ENCODE results near the gene REXO5. TPM values are rescaled to one million over a fixed set of nuclear protein-coding genes. Genes with fewer than 3 reads are reported as not detected.

The REXO5 gene
- total and polyA plus RNA-seq, 9 of the 15 experiments (the other 6 are each of a cell fraction or from before 2014, with no cell fraction given) = 10.5 to 45.1 (median 25.4) TPM

DNA sequence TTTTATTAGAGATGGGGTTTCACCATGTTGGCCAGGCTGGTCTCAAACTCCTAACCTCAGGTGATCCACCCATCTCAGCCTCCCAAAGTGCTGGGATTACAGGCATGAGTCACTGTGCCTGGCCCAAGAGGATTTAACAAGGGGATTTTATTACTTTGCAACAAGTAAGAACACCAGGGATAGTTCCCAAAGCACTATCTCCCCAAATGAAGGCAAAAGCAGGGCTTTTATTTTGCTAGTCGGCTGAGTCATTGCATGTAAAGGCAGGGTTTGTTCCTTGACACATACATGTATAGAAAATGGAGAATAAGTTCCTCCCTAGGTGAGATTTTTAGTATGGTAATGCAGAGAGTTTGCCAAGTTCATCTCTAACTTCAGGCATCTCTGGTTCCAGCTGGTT lies 24.0 kb downstream of the REXO5 start:
- WGBS (ENCODE audit: insufficient coverage, low coverage, missing lambda C conversion rate) = 77% methylated on average over 1 of the region's 1 CpG
- ChIA-PET CTCF (ENCODE audit: low intra/inter-chr PET ratio) (no interaction called here), POLR2A (interaction anchor here (0.7 kb wide), 1 partner anchor 13 kb away, joined by 3 read pairs; no protein-coding TSS in a partner anchor)
- Histone ChIP-seq H3K4me1 (replicated peaks in 1 of 2; ENCODE audit: control insufficient read depth in 2 of 2, insufficient read depth in 2 of 2, low read length in 2 of 2) (peaks cover 0 to 21% of the 10 kb centered on the region in 2 experiments; a peak in 3 of 5 replicates), H2AFZ (ENCODE audit: low read depth, low read length) (no peak overlapping the region), H3K4me2 (ENCODE audit: insufficient read depth, low read length) (no peak overlapping the region), H3K4me3 (no peak overlapping the region), H3K27ac (ENCODE audit: extremely low read depth, low read depth, low read length) (no peak overlapping the region), H3K79me2 (ENCODE audit: control insufficient read depth, insufficient read depth, low read length) (no peaks in the 10 kb centered on the region), H3K9me3 (replicated peaks; ENCODE audit: control insufficient read depth, insufficient read depth, low read depth, low read length) (0 out of 2 replicates have a peak, but pooled peaks cover 3% of the 10 kb centered on the region), H3K9me1 (ENCODE audit: control insufficient read depth, insufficient read depth, low read length) (no peaks in the 10 kb centered on the region), H4K20me1 (replicated peaks; ENCODE audit: control insufficient read depth, insufficient read depth, low read length) (no peaks in the 10 kb centered on the region), H3K27me3 (ENCODE audit: control insufficient read depth in 2 of 2, insufficient read depth in 2 of 2, low read length in 2 of 2) (no peaks in the 10 kb centered on the region), H3K36me3 (ENCODE audit: control insufficient read depth, insufficient read depth, low read length) (peaks cover 72% of the 10 kb centered on the region), H3K9ac (ENCODE audit: insufficient read depth in 1 of 2, low read depth in 2 of 2, low read length in 2 of 2) (no peak overlapping the region)
- DNase-seq (ENCODE audit: extremely low read depth in 1 of 4, low spot score in 3 of 4) (no peak), ATAC-seq (no peak), FAIRE-seq (no peak)
- no TSS peak for BruUV-seq (replicated peaks)
- TF ChIP-seq MYNN (IDR thresholded peaks at IDR 0.05) (peak; percentile 81; the same call in 1 of the 2 replicates), MYNN (CRISPR knock-in tag; IDR thresholded peaks at IDR 0.05) (no peak), TGIF2 (CRISPR knock-in tag; IDR thresholded peaks at IDR 0.05) (no peak)
- in situ Hi-C loops (cut with MboI) = no loop called here
- intact Hi-C loops (cut with micrococcal nuclease) = no loop called here

DNA sequence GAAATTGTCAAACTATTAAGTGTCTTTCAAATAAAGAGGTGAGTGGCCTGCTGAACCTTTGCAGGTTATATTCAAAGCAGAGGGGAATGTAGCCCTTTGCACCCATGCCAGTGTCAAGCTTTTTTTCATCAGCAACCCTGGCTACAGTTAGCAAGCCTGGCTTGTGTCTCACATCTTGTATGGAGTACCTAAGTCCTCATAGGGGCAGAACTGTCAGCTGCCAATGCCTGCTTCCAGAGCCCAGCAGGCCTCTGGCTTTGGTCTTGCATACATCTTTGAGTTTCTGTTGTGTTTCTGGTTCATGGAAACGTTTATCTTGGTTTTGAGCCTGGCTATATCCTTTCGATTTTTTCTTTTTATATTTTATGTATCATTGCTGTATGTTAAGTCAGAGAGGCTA lies 26.8 kb downstream of the REXO5 start:
- H3K4me1 ChIP-seq (replicated peaks in 1 of 2; ENCODE audit: control insufficient read depth in 2 of 2, insufficient read depth in 2 of 2, low read length in 2 of 2) = peaks cover 0 to 4% of the 10 kb centered on the region in 2 experiments; a peak in 1 of 5 replicates
- no peaks in the 10 kb centered on the region for H3K27me3 ChIP-seq (ENCODE audit: control insufficient read depth in 2 of 2, insufficient read depth in 2 of 2, low read length in 2 of 2)
- FAIRE-seq = no peak
- no peak overlapping the region for H3K9ac ChIP-seq (ENCODE audit: insufficient read depth in 1 of 2, low read depth in 2 of 2, low read length in 2 of 2)
- in situ Hi-C loops (cut with MboI) = no loop called here
- intact Hi-C loops (cut with micrococcal nuclease) = no loop called here
- no peak overlapping the region for H3K4me2 ChIP-seq (ENCODE audit: insufficient read depth, low read length)
- ATAC-seq = no peak
- TF ChIP-seq KLF10 (CRISPR knock-in tag; IDR thresholded peaks at IDR 0.05) (no peak), RAD51 (IDR thresholded peaks at IDR 0.05; ENCODE audit: borderline replicate concordance, low read depth) (no peak), SMARCA4 (IDR thresholded peaks at IDR 0.05) (no peak), POLR2AphosphoS5 (IDR thresholded peaks at IDR 0.05; ENCODE audit: control insufficient read depth, insufficient read depth, low read depth, low read length) (no peak), POLR3A (IDR thresholded peaks at IDR 0.05; ENCODE audit: borderline replicate concordance, extremely low read depth, insufficient read depth, insufficient read length) (no peak), PHF8 (IDR thresholded peaks at IDR 0.05; ENCODE audit: borderline replicate concordance, low read length) (no peak)
- TF ChIP-seq, protein P1, sequence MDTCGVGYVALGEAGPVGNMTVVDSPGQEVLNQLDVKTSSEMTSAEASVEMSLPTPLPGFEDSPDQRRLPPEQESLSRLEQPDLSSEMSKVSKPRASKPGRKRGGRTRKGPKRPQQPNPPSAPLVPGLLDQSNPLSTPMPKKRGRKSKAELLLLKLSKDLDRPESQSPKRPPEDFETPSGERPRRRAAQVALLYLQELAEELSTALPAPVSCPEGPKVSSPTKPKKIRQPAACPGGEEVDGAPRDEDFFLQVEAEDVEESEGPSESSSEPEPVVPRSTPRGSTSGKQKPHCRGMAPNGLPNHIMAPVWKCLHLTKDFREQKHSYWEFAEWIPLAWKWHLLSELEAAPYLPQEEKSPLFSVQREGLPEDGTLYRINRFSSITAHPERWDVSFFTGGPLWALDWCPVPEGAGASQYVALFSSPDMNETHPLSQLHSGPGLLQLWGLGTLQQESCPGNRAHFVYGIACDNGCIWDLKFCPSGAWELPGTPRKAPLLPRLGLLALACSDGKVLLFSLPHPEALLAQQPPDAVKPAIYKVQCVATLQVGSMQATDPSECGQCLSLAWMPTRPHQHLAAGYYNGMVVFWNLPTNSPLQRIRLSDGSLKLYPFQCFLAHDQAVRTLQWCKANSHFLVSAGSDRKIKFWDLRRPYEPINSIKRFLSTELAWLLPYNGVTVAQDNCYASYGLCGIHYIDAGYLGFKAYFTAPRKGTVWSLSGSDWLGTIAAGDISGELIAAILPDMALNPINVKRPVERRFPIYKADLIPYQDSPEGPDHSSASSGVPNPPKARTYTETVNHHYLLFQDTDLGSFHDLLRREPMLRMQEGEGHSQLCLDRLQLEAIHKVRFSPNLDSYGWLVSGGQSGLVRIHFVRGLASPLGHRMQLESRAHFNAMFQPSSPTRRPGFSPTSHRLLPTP (IDR thresholded peaks at IDR 0.05; ENCODE audit: borderline replicate concordance, extremely low read depth, insufficient read length) = no peak
- TF ChIP-seq, protein P2, sequence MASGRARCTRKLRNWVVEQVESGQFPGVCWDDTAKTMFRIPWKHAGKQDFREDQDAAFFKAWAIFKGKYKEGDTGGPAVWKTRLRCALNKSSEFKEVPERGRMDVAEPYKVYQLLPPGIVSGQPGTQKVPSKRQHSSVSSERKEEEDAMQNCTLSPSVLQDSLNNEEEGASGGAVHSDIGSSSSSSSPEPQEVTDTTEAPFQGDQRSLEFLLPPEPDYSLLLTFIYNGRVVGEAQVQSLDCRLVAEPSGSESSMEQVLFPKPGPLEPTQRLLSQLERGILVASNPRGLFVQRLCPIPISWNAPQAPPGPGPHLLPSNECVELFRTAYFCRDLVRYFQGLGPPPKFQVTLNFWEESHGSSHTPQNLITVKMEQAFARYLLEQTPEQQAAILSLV (tag; IDR thresholded peaks at IDR 0.05) = no peak
- H4K20me1 ChIP-seq (replicated peaks; ENCODE audit: control insufficient read depth, insufficient read depth, low read length) = no peaks in the 10 kb centered on the region
- BruUV-seq (replicated peaks) = no TSS peak
- no peak for DNase-seq (ENCODE audit: extremely low read depth in 1 of 4, low spot score in 3 of 4)
- ChIA-PET POLR2A (no interaction called here), CTCF (ENCODE audit: low intra/inter-chr PET ratio) (no interaction called here)
- no peaks in the 10 kb centered on the region for H3K79me2 ChIP-seq (ENCODE audit: control insufficient read depth, insufficient read depth, low read length)
- 0 out of 2 replicates have a peak, but pooled peaks cover 3% of the 10 kb centered on the region for H3K9me3 ChIP-seq (replicated peaks; ENCODE audit: control insufficient read depth, insufficient read depth, low read depth, low read length)
- H3K9me1 ChIP-seq (ENCODE audit: control insufficient read depth, insufficient read depth, low read length) = no peaks in the 10 kb centered on the region
- 48% methylated on average over 2 of the region's 2 CpGs for whole genome bisulfite sequencing (ENCODE audit: insufficient coverage, low coverage, missing lambda C conversion rate)
- H2AFZ ChIP-seq (ENCODE audit: low read depth, low read length) = no peak overlapping the region
- H3K36me3 ChIP-seq (ENCODE audit: control insufficient read depth, insufficient read depth, low read length) = peaks cover 63% of the 10 kb centered on the region
- no peak overlapping the region for H3K4me3 ChIP-seq
- H3K27ac ChIP-seq (ENCODE audit: extremely low read depth, low read depth, low read length) = no peak overlapping the region
